ENCODE data around the gene LIF.

Gene LIF

GRCh38 chr22:30285176-30285845, 38.8 kb upstream of the LIF start:
- DNase-seq (ENCODE audit: low spot score) = no peak
- in situ Hi-C loops (cut with MboI; ENCODE audit: low pct_unique_long_range_greater_than_20kb, low sequenced_read_pairs, unreplicated experiment) = loop anchor here (10.0 kb wide), 1 partner anchor 99 kb away; the partner anchor contains the start of gene RNF215
- TF ChIP-seq CTCF (IDR thresholded peaks at IDR 0.05; ENCODE audit: extremely low read depth, insufficient read depth, missing control alignments) = no peak

- no peak for DNase-seq (ENCODE audit: low spot score)
- in situ Hi-C loops (cut with MboI; ENCODE audit: low pct_unique_long_range_greater_than_20kb, low sequenced_read_pairs, unreplicated experiment) = loop anchor here (10.0 kb wide), 1 partner anchor 100 kb away; the partner anchor contains the start of gene RNF215
- no peak for TF ChIP-seq CTCF (IDR thresholded peaks at IDR 0.05; ENCODE audit: extremely low read depth, insufficient read depth, missing control alignments)
Measured at GRCh38 chr22:30284666-30285065, 38.1 kb upstream of the LIF start.

- DNase-seq (ENCODE audit: low spot score) = no peak
- in situ Hi-C loops (cut with MboI; ENCODE audit: low pct_unique_long_range_greater_than_20kb, low sequenced_read_pairs, unreplicated experiment) = loop anchor here (10.0 kb wide), 1 partner anchor 101 kb away; the partner anchor contains the start of gene RNF215
- TF ChIP-seq CTCF (IDR thresholded peaks at IDR 0.05; ENCODE audit: extremely low read depth, insufficient read depth, missing control alignments) = no peak
Measured at GRCh38 chr22:30284172-30284571, 37.6 kb upstream of the LIF start.

- in situ Hi-C loops (cut with MboI; ENCODE audit: low pct_unique_long_range_greater_than_20kb, low sequenced_read_pairs, unreplicated experiment) = loop anchor here (10.0 kb wide), 1 partner anchor 101 kb away; the partner anchor contains the start of gene RNF215
- TF ChIP-seq CTCF (IDR thresholded peaks at IDR 0.05; ENCODE audit: extremely low read depth, insufficient read depth, missing control alignments) = no peak
- DNase-seq (ENCODE audit: low spot score) = no peak
Measured at GRCh38 chr22:30283342-30283741, 36.8 kb upstream of the LIF start.

GRCh38 chr22:30282616-30283046, 36.1 kb upstream of the LIF start:
- DNase-seq (ENCODE audit: low spot score) = no peak
- in situ Hi-C loops (cut with MboI; ENCODE audit: low pct_unique_long_range_greater_than_20kb, low sequenced_read_pairs, unreplicated experiment) = loop anchor here (10.0 kb wide), 1 partner anchor 102 kb away; the partner anchor contains the start of gene RNF215
- TF ChIP-seq CTCF (IDR thresholded peaks at IDR 0.05; ENCODE audit: extremely low read depth, insufficient read depth, missing control alignments) = no peak

- in situ Hi-C loops (cut with MboI; ENCODE audit: low pct_unique_long_range_greater_than_20kb, low sequenced_read_pairs, unreplicated experiment) = loop anchor here (10.0 kb wide), 1 partner anchor 104 kb away; the partner anchor contains the start of gene RNF215
- TF ChIP-seq CTCF (IDR thresholded peaks at IDR 0.05; ENCODE audit: extremely low read depth, insufficient read depth, missing control alignments) = no peak
- DNase-seq (ENCODE audit: low spot score) = no peak
Measured at GRCh38 chr22:30280505-30280904, 33.9 kb upstream of the LIF start.
